Measurements from ENCODE around the gene RNF6. TPM values are rescaled to one million over a fixed set of nuclear protein-coding genes. Genes with fewer than 3 reads are reported as not detected.

The RNF6 gene
- polyA plus RNA-seq, 1 donor from 2014 or later: 15.8 TPM

GRCh38 chr13:26228096-26228495 lies 6.0 kb upstream of the RNF6 start:
- no peak overlapping the region for H2AFZ ChIP-seq (ENCODE audit: low read depth, low read length)
- no peaks in the 10 kb centered on the region for H4K20me1 ChIP-seq (ENCODE audit: insufficient read depth)
- no peaks in the 10 kb centered on the region for H3K9me2 ChIP-seq (ENCODE audit: insufficient read depth, low read length)
- H3K9me3 ChIP-seq (ENCODE audit: low read length): no peaks in the 10 kb centered on the region
- H3K4me3 ChIP-seq (ENCODE audit: low read length): no peak overlapping the region
- H3K9ac ChIP-seq (ENCODE audit: low read length): no peak overlapping the region
- H3F3A ChIP-seq (ENCODE audit: insufficient read depth, low read length, poor library complexity, severe bottlenecking): no peaks in the 10 kb centered on the region
- no peak overlapping the region for H3K27ac ChIP-seq (ENCODE audit: low read length)
- TF ChIP-seq SMC3 (conservative IDR thresholded peaks at IDR 0.05; ENCODE audit: poor library complexity) (no peak), EP300 (conservative IDR thresholded peaks at IDR 0.05; ENCODE audit: poor library complexity, severe bottlenecking) (no peak), POLR2AphosphoS5 (IDR thresholded peaks at IDR 0.05) (no peak), CTCF (IDR thresholded peaks at IDR 0.05; ENCODE audit: poor library complexity, severe bottlenecking) (no peak), EZH2 (IDR thresholded peaks at IDR 0.05; ENCODE audit: borderline replicate concordance, insufficient read depth, low read length, poor library complexity, severe bottlenecking) (no peak), REST (IDR thresholded peaks at IDR 0.05; ENCODE audit: borderline replicate concordance) (no peak), TAF1 (IDR thresholded peaks at IDR 0.05; ENCODE audit: low read depth) (no peak), MXI1 (conservative IDR thresholded peaks at IDR 0.05; ENCODE audit: poor library complexity, severe bottlenecking) (no peak), RAD21 (conservative IDR thresholded peaks at IDR 0.05) (no peak)
- H3K4me2 ChIP-seq (ENCODE audit: low read length): no peak overlapping the region
- H3K79me2 ChIP-seq (replicated peaks; ENCODE audit: insufficient read depth, low read length): no peaks in the 10 kb centered on the region
- no peaks in the 10 kb centered on the region for H3K27me3 ChIP-seq (ENCODE audit: insufficient read depth, low read depth, low read length)
- no peaks in the 10 kb centered on the region for H3K36me3 ChIP-seq (ENCODE audit: insufficient read depth, low read length)

GRCh38 chr13:26227166-26227971 lies 5.3 kb upstream of the RNF6 start:
- H3K4me3 ChIP-seq (ENCODE audit: low read length): no peak overlapping the region

More at GRCh38 chr13:26227166-26227971, 5.3 kb upstream of the RNF6 start:
- Histone ChIP-seq H2AFZ (ENCODE audit: low read depth, low read length) (no peak overlapping the region), H3F3A (ENCODE audit: insufficient read depth, low read length, poor library complexity, severe bottlenecking) (no peaks in the 10 kb centered on the region), H3K9ac (ENCODE audit: low read length) (no peak overlapping the region), H3K9me3 (ENCODE audit: low read length) (no peaks in the 10 kb centered on the region), H3K27me3 (ENCODE audit: insufficient read depth, low read depth, low read length) (no peaks in the 10 kb centered on the region), H4K20me1 (ENCODE audit: insufficient read depth) (no peaks in the 10 kb centered on the region), H3K79me2 (replicated peaks; ENCODE audit: insufficient read depth, low read length) (no peaks in the 10 kb centered on the region), H3K4me2 (ENCODE audit: low read length) (no peak overlapping the region), H3K27ac (ENCODE audit: low read length) (no peak overlapping the region), H3K9me2 (ENCODE audit: insufficient read depth, low read length) (no peaks in the 10 kb centered on the region), H3K36me3 (ENCODE audit: insufficient read depth, low read length) (no peaks in the 10 kb centered on the region)
- TF ChIP-seq POLR2AphosphoS5 (IDR thresholded peaks at IDR 0.05) (no peak), TAF1 (IDR thresholded peaks at IDR 0.05; ENCODE audit: low read depth) (no peak), SMC3 (conservative IDR thresholded peaks at IDR 0.05; ENCODE audit: poor library complexity) (no peak), RAD21 (conservative IDR thresholded peaks at IDR 0.05) (no peak), EP300 (conservative IDR thresholded peaks at IDR 0.05; ENCODE audit: poor library complexity, severe bottlenecking) (no peak), CTCF (IDR thresholded peaks at IDR 0.05; ENCODE audit: poor library complexity, severe bottlenecking) (no peak), EZH2 (IDR thresholded peaks at IDR 0.05; ENCODE audit: borderline replicate concordance, insufficient read depth, low read length, poor library complexity, severe bottlenecking) (no peak), MXI1 (conservative IDR thresholded peaks at IDR 0.05; ENCODE audit: poor library complexity, severe bottlenecking) (no peak), REST (IDR thresholded peaks at IDR 0.05; ENCODE audit: borderline replicate concordance) (no peak)

All from neural cell (in vitro differentiated cells).